T-helper 17 cell (primary cell): ENCODE data around the gene EMILIN2. TPM values are rescaled to one million over a fixed set of nuclear protein-coding genes. Genes with fewer than 3 reads are reported as not detected.

ENCODE experiments used
- ATAC-seq: fragments of 150-1000 bp; cut with Tn5 transposase; 2 replicates; pipeline ENCODE4 v1.10.0; 2021; ENCODE audit warnings: mild to moderate bottlenecking, moderate library complexity
- DNase-seq, 3 donors: peaks; one replicate each; pipeline versions ENCODE4 v3.0.0 to v3.0.0-alpha.2; 2020 to 2021
- H3K9me3 ChIP-seq: one replicate; pipeline ENCODE4 v1.7.0; 2013; ENCODE audit warnings: low read length, mild to moderate bottlenecking; ENCODE audit not compliant: control insufficient read depth, poor library complexity, severe bottlenecking
- H3K27ac Mint-ChIP-seq: one replicate; pipeline ENCODE4 v1.8.0; 2022; ENCODE audit warnings: mild to moderate bottlenecking, moderate library complexity, mixed read lengths
- H3K27me3 Mint-ChIP-seq: one replicate; pipeline ENCODE4 v1.8.0; 2022; ENCODE audit warnings: mixed read lengths
- H3K36me3 Mint-ChIP-seq: one replicate; pipeline ENCODE4 v1.8.0; 2022; ENCODE audit warnings: low read depth, mixed read lengths
- H3K4me1 Mint-ChIP-seq: one replicate; pipeline ENCODE4 v1.8.0; 2022; ENCODE audit warnings: mild to moderate bottlenecking, mixed read lengths
- H3K4me3 Mint-ChIP-seq: one replicate; pipeline ENCODE4 v1.8.0; 2022; ENCODE audit warnings: mild to moderate bottlenecking, moderate library complexity, mixed read lengths
- total RNA-seq, 4 donors: library from RNA in 2 of 4; stranded (reverse) in 2 of 4; gene quantifications; one replicate each; pipeline ENCODE4 v1.2.3 and lab custom pipeline; 2022 to 2026

Gene EMILIN2
- total RNA-seq, 2 donors from 2014 or later: 5.8 to 9.9 TPM

GRCh38 chr18:2923464-2923863 is 76.7 kb downstream of the EMILIN2 start:
- ATAC-seq: no peak
- H3K4me1 Mint-ChIP-seq: peaks cover 3% of the 10 kb centered on the region
- no peak for DNase-seq
- H3K36me3 Mint-ChIP-seq: peaks cover 3% of the 10 kb centered on the region
- no peak overlapping the region for H3K4me3 Mint-ChIP-seq
- H3K9me3 ChIP-seq: no peaks in the 10 kb centered on the region
- H3K27ac Mint-ChIP-seq: no peak overlapping the region
- no peaks in the 10 kb centered on the region for H3K27me3 Mint-ChIP-seq

GRCh38 chr18:2924920-2925319 is 78.1 kb downstream of the EMILIN2 start:
- Mint-ChIP-seq H3K36me3 (peaks cover 6% of the 10 kb centered on the region), H3K4me3 (no peak overlapping the region), H3K27me3 (no peaks in the 10 kb centered on the region), H3K4me1 (peaks cover 4% of the 10 kb centered on the region), H3K27ac (peak overlapping the region; percentile 79)
- no peaks in the 10 kb centered on the region for H3K9me3 ChIP-seq
- DNase-seq (no peak), ATAC-seq (no peak)

GRCh38 chr18:2926528-2926927 is 79.7 kb downstream of the EMILIN2 start:
- H3K4me3 Mint-ChIP-seq: no peak overlapping the region
- no peaks in the 10 kb centered on the region for H3K9me3 ChIP-seq
- H3K36me3 Mint-ChIP-seq: peaks cover 6% of the 10 kb centered on the region
- H3K27ac Mint-ChIP-seq: no peak overlapping the region
- peaks cover 2% of the 10 kb centered on the region for H3K4me1 Mint-ChIP-seq
- no peaks in the 10 kb centered on the region for H3K27me3 Mint-ChIP-seq
- no peak for DNase-seq
- ATAC-seq: no peak

GRCh38 chr18:2927745-2928144 is 80.9 kb downstream of the EMILIN2 start:
- no peak for DNase-seq
- H3K4me3 Mint-ChIP-seq: no peak overlapping the region
- H3K36me3 Mint-ChIP-seq: peaks cover 6% of the 10 kb centered on the region
- no peaks in the 10 kb centered on the region for H3K27me3 Mint-ChIP-seq
- peak overlapping the region; percentile 78 for H3K27ac Mint-ChIP-seq
- H3K9me3 ChIP-seq: no peaks in the 10 kb centered on the region
- ATAC-seq: no peak
- peaks cover 8% of the 10 kb centered on the region for H3K4me1 Mint-ChIP-seq

GRCh38 chr18:2932247-2933181 is 85.7 kb downstream of the EMILIN2 start:
- H3K27ac Mint-ChIP-seq: peak overlapping the region; percentile 94
- peak; percentile 75 for ATAC-seq
- peak overlapping the region; percentile 63 for H3K4me3 Mint-ChIP-seq
- peaks cover 6% of the 10 kb centered on the region for H3K36me3 Mint-ChIP-seq
- no peaks in the 10 kb centered on the region for H3K27me3 Mint-ChIP-seq
- H3K9me3 ChIP-seq: no peaks in the 10 kb centered on the region
- H3K4me1 Mint-ChIP-seq: peaks cover 22% of the 10 kb centered on the region
- DNase-seq: peak in 1 of 3 donors; percentile 39

- no peaks in the 10 kb centered on the region for H3K9me3 ChIP-seq
- DNase-seq (no peak), ATAC-seq (no peak)
- peaks cover 22% of the 10 kb centered on the region for H3K4me1 Mint-ChIP-seq
- peak overlapping the region; percentile 94 for H3K27ac Mint-ChIP-seq
- H3K4me3 Mint-ChIP-seq: no peak overlapping the region
- H3K27me3 Mint-ChIP-seq: no peaks in the 10 kb centered on the region
- H3K36me3 Mint-ChIP-seq: peaks cover 6% of the 10 kb centered on the region
Observed at GRCh38 chr18:2933995-2934394, 87.2 kb downstream of the EMILIN2 start.

GRCh38 chr18:2935438-2936192 is 88.8 kb downstream of the EMILIN2 start:
- no peak for ATAC-seq
- peaks cover 20% of the 10 kb centered on the region for H3K4me1 Mint-ChIP-seq
- peak overlapping the region; percentile 87 for H3K27ac Mint-ChIP-seq
- peak overlapping the region; percentile 33 for H3K4me3 Mint-ChIP-seq
- peaks cover 5% of the 10 kb centered on the region for H3K36me3 Mint-ChIP-seq
- H3K9me3 ChIP-seq: no peaks in the 10 kb centered on the region
- no peaks in the 10 kb centered on the region for H3K27me3 Mint-ChIP-seq
- no peak for DNase-seq

GRCh38 chr18:2939317-2939716 is 92.5 kb downstream of the EMILIN2 start:
- Mint-ChIP-seq H3K27ac (peak overlapping the region; percentile 89), H3K27me3 (no peaks in the 10 kb centered on the region), H3K36me3 (peaks cover 5% of the 10 kb centered on the region), H3K4me1 (peaks cover 14% of the 10 kb centered on the region), H3K4me3 (no peak overlapping the region)
- DNase-seq (no peak), ATAC-seq (no peak)
- H3K9me3 ChIP-seq: no peaks in the 10 kb centered on the region

GRCh38 chr18:2948038-2948437 is 101.2 kb downstream of the EMILIN2 start:
- peak overlapping the region; percentile 82 for H3K27ac Mint-ChIP-seq
- peaks cover 20% of the 10 kb centered on the region for H3K36me3 Mint-ChIP-seq
- peak; percentile 36 for ATAC-seq

GRCh38 chr18:2952605-2953004 is 105.8 kb downstream of the EMILIN2 start:
- peak overlapping the region; percentile 72 for H3K27ac Mint-ChIP-seq
- peaks cover 38% of the 10 kb centered on the region for H3K4me1 Mint-ChIP-seq
- no peak overlapping the region for H3K4me3 Mint-ChIP-seq
- no peaks in the 10 kb centered on the region for H3K9me3 ChIP-seq
- H3K27me3 Mint-ChIP-seq: no peaks in the 10 kb centered on the region
- DNase-seq: no peak
- no peak for ATAC-seq
- H3K36me3 Mint-ChIP-seq: peaks cover 11% of the 10 kb centered on the region

More at GRCh38 chr18:2948038-2948437, 101.2 kb downstream of the EMILIN2 start:
- Mint-ChIP-seq H3K4me1 (peaks cover 35% of the 10 kb centered on the region), H3K4me3 (no peak overlapping the region), H3K27me3 (no peaks in the 10 kb centered on the region)
- no peaks in the 10 kb centered on the region for H3K9me3 ChIP-seq
- DNase-seq: no peak

- H3K4me1 Mint-ChIP-seq: peaks cover 42% of the 10 kb centered on the region
- peak overlapping the region; percentile 99 for H3K27ac Mint-ChIP-seq
Observed at GRCh38 chr18:2953935-2954653, 107.3 kb downstream of the EMILIN2 start.

GRCh38 chr18:2954869-2955645 is 108.3 kb downstream of the EMILIN2 start:
- Mint-ChIP-seq H3K27ac (peak overlapping the region; percentile 99), H3K4me3 (peak overlapping the region; percentile 77), H3K27me3 (no peaks in the 10 kb centered on the region), H3K4me1 (peaks cover 42% of the 10 kb centered on the region), H3K36me3 (peaks cover 9% of the 10 kb centered on the region)
- DNase-seq: no peak
- ATAC-seq: no peak
- no peaks in the 10 kb centered on the region for H3K9me3 ChIP-seq

More at GRCh38 chr18:2953935-2954653, 107.3 kb downstream of the EMILIN2 start:
- no peaks in the 10 kb centered on the region for H3K9me3 ChIP-seq
- Mint-ChIP-seq H3K36me3 (peaks cover 9% of the 10 kb centered on the region), H3K4me3 (no peak overlapping the region), H3K27me3 (no peaks in the 10 kb centered on the region)
- no peak for DNase-seq
- ATAC-seq: no peak
